Breast epithelium (tissue), 4 donors: Measurements from ENCODE around the gene KRT74. TPM values are rescaled to one million over a fixed set of nuclear protein-coding genes. Genes with fewer than 3 reads are reported as not detected.
A peak's percentile ranks its signal among the peaks of the same experiment; 100 is the strongest.

Experiments
- DNase-seq, 2 donors: peaks; one replicate each; pipeline ENCODE4 v3.0.0-alpha.2; 2019; ENCODE audit warnings: low spot score in 2 of 2
- H3K27ac ChIP-seq, 2 donors: fragments of 200-600 bp; sonication (generic) in 1 of 2; one replicate each; pipeline ENCODE4 v1.5.1; 2016 to 2019; ENCODE audit warnings: mild to moderate bottlenecking in 1 of 2
- H3K27me3 ChIP-seq, 2 donors: fragments of 200-600 bp; sonication (generic) in 1 of 2; one replicate each; pipeline versions ENCODE4 v1.5.1 to v1.6.0; 2017 to 2019; ENCODE audit warnings: control low read depth in 1 of 2, mild to moderate bottlenecking in 1 of 2
- H3K36me3 ChIP-seq: fragments of 200-600 bp; one replicate; pipeline ENCODE4 v1.5.1; 2019
- H3K4me1 ChIP-seq, 2 donors: fragments of 200-600 bp; sonication (generic); one replicate each; pipeline ENCODE4 v1.5.1; 2016 to 2019; ENCODE audit warnings: control low read depth in 1 of 2
- H3K4me3 ChIP-seq, 3 donors: fragments of 200-600 bp; sonication (generic); 1 replicate in 2 of 3; 2 replicates in 1 of 3; pipeline ENCODE4 v1.5.1; 2016 to 2019; ENCODE audit warnings: mild to moderate bottlenecking in 3 of 3, moderate library complexity in 2 of 3
- H3K9me3 ChIP-seq, 2 donors: fragments of 200-600 bp; sonication (generic) in 1 of 2; one replicate each; pipeline ENCODE4 v1.5.1; 2016 to 2019; ENCODE audit warnings: control low read depth in 1 of 2
- POLR2A ChIP-seq: fragments of 450-650 bp; IDR thresholded peaks from one replicate; pipeline ENCODE4 v1.6.1; 2016; ENCODE audit warnings: antibody characterized with exemption, mild to moderate bottlenecking, moderate library complexity
- POLR2AphosphoS5 ChIP-seq, 3 donors: sonication (generic); formaldehyde crosslinking; IDR thresholded peaks; one replicate each; pipeline ENCODE4 v1.6.1; 2017; ENCODE audit warnings: antibody characterized with exemption in 3 of 3
- intact Hi-C: fragments of 100-400 bp; cut with DNase I; formaldehyde crosslinking; loops from one replicate; pipeline ENCODE4 v1.15.1; 2023; ENCODE audit warnings: low total_unique reads
- total RNA-seq, 3 donors: library from RNA; depleted of rRNA; stranded (reverse); fragments of >200 nt; gene quantifications; one replicate each; pipeline ENCODE4 v1.1.0, GENCODE V29; 2016
- TF ChIP-seq, protein P1 (sequence below), 3 donors: fragments of 450-650 bp; IDR thresholded peaks; one replicate each; pipeline ENCODE4 v1.5.1; 2016 to 2017; ENCODE audit warnings: antibody characterized with exemption in 3 of 3, mild to moderate bottlenecking in 3 of 3, moderate library complexity in 3 of 3

Gene KRT74
- total RNA-seq, 3 donors from 2014 or later, result not detected

DNA sequence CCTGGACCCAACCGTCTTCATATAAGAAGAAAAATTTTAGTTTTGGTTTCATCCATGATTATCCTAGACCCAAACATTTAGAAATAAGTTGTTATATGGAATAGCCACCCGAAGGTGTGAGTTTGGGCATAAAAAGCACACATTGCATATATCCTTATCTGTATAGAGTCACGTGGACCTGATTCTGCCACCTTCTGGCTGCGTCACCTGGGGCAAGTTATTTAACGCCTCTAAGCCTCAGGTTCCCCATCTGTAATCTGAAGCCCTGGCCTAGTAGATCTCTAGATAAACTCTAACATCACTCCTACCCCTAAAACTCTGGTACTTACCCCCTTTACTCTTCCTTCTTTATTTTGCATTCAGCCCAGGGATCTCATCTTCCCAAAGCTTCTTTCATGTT is 39.2 kb downstream of the KRT74 start:
- Histone ChIP-seq H3K27me3 (no peaks in the 10 kb centered on the region), H3K4me1 (no peaks in the 10 kb centered on the region), H3K9me3 (no peaks in the 10 kb centered on the region), H3K4me3 (no peak overlapping the region), H3K27ac (no peak overlapping the region), H3K36me3 (no peaks in the 10 kb centered on the region)
- intact Hi-C loops, result no loop called here
- TF ChIP-seq POLR2A, result no peak
- no peak for TF ChIP-seq POLR2AphosphoS5 (IDR thresholded peaks at IDR 0.05)
- TF ChIP-seq, protein P1, sequence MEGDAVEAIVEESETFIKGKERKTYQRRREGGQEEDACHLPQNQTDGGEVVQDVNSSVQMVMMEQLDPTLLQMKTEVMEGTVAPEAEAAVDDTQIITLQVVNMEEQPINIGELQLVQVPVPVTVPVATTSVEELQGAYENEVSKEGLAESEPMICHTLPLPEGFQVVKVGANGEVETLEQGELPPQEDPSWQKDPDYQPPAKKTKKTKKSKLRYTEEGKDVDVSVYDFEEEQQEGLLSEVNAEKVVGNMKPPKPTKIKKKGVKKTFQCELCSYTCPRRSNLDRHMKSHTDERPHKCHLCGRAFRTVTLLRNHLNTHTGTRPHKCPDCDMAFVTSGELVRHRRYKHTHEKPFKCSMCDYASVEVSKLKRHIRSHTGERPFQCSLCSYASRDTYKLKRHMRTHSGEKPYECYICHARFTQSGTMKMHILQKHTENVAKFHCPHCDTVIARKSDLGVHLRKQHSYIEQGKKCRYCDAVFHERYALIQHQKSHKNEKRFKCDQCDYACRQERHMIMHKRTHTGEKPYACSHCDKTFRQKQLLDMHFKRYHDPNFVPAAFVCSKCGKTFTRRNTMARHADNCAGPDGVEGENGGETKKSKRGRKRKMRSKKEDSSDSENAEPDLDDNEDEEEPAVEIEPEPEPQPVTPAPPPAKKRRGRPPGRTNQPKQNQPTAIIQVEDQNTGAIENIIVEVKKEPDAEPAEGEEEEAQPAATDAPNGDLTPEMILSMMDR (IDR thresholded peaks at IDR 0.05), result no peak
- DNase-seq, result no peak

DNA sequence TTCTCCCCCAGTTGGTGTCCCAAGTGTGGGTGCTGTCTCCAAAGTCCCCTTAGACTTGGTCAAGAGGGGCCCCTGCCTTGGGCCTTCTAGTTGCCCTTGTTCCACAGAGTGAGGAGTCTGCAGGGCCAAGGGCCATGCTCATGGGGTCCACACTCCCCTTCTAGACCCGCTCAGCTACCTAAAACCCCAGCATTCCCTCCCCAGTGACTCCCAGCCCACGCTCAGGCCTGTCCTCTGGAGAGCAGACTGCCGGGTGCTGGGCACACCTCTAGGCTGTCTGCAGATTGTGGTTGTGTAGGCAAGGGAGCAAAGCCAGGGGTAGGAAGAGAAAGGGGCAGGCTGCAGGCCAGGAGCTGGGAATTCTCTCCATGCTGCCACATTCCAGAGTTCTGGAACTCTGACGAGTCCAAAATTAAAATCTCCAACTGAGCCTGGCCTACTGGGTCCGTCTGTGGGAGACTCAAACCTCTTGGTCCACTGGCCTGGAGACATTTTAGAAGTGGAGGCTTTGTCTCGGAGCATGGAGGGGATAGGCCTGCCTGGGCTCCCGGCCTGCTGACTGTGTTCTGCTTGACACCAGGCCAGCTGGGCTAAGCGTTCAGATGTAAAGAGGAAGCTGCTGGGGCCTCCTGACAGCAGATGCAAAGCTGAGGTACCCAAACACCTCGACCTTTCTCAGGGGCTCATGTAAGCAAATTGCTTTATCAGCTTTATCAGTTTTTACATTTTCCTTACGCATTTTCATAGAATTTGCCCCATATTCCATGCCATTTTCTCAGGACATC is 39.8 kb downstream of the KRT74 start:
- peak in 1 of 2 donors; percentile 36 for DNase-seq
- intact Hi-C loops, result no loop called here
- H3K27me3 ChIP-seq, result no peaks in the 10 kb centered on the region
- peaks cover 0 to 3% of the 10 kb centered on the region in 2 donors for H3K4me1 ChIP-seq
- no peak overlapping the region for H3K4me3 ChIP-seq
- no peaks in the 10 kb centered on the region for H3K9me3 ChIP-seq
- H3K27ac ChIP-seq, result peak overlapping the region; percentile 52 to 54
- H3K36me3 ChIP-seq, result no peaks in the 10 kb centered on the region
- TF ChIP-seq, protein P1 (IDR thresholded peaks at IDR 0.05), result no peak
- TF ChIP-seq POLR2A (no peak), POLR2AphosphoS5 (IDR thresholded peaks at IDR 0.05) (no peak)

DNA sequence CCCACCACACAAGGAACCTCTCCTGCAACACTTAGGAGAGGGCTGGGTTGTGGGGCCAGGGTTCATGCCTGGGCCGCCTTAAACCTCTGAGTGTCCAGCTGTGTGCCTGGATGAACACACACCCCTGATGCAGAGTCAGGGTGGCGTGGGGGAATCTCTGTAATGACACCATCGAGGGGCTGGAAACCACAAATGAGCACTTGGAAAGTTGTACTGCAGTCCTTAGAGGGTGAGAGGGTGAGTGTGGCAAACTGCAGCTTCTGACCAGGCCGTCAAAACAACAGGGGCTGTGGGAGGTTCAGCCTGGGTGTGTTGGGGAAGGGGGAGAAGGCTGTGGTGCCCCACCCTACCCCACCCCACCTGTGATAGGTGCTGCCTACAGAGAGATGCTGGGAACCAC is 41.0 kb downstream of the KRT74 start:
- peak in 1 of 2 donors; percentile 38 for DNase-seq

DNA sequence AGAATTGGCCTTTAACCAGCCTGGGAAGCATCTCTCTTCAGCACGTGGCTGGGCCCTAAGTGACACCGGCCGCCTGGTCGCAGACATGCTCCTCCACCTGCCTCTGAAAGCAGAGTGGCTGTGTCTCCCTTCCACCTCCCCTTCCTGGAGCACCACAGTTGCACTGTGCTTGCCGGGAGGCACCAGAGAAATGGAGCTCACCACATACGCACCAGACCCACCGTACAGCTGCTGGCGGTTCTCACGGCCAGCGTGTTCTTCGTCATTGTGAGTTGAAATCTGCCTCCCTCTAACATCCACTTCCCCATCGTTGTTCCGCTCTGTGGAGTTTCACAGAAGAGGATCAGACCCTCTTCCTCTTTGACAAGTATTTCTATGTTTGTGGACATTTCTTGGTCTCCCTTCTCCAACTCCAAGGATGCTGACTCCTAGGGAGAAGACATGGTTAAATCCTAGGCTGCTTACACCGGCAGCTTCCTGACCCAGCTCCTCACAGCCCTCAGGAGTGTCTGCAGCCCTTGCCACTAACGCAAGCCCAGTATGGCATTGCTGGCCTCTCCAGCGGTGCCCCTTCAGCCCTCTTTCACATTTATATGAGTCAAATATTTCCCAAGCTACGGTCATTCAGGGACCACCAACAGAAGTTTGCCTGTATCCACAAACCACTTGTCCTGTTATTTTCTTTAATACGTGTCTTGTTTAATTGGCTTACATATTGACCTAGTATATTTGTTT is 41.9 kb downstream of the KRT74 start:
- TF ChIP-seq POLR2AphosphoS5 (IDR thresholded peaks at IDR 0.05) (no peak), POLR2A (no peak)
- TF ChIP-seq, protein P1 (IDR thresholded peaks at IDR 0.05), result no peak
- Histone ChIP-seq H3K9me3 (no peaks in the 10 kb centered on the region), H3K4me1 (peaks cover 0 to 5% of the 10 kb centered on the region in 2 donors), H3K27ac (no peak overlapping the region), H3K4me3 (no peak overlapping the region), H3K36me3 (no peaks in the 10 kb centered on the region), H3K27me3 (no peaks in the 10 kb centered on the region)
- intact Hi-C loops, result no loop called here
- no peak for DNase-seq

More for the DNA sequence above, 41.0 kb downstream of the KRT74 start:
- Histone ChIP-seq H3K36me3 (no peaks in the 10 kb centered on the region), H3K27ac (no peak overlapping the region), H3K27me3 (no peaks in the 10 kb centered on the region), H3K4me3 (no peak overlapping the region), H3K4me1 (peaks cover 0 to 5% of the 10 kb centered on the region in 2 donors), H3K9me3 (no peaks in the 10 kb centered on the region)
- no peak for TF ChIP-seq POLR2A
- TF ChIP-seq, protein P1 (IDR thresholded peaks at IDR 0.05), result no peak
- no peak for TF ChIP-seq POLR2AphosphoS5 (IDR thresholded peaks at IDR 0.05)
- intact Hi-C loops, result no loop called here

DNA sequence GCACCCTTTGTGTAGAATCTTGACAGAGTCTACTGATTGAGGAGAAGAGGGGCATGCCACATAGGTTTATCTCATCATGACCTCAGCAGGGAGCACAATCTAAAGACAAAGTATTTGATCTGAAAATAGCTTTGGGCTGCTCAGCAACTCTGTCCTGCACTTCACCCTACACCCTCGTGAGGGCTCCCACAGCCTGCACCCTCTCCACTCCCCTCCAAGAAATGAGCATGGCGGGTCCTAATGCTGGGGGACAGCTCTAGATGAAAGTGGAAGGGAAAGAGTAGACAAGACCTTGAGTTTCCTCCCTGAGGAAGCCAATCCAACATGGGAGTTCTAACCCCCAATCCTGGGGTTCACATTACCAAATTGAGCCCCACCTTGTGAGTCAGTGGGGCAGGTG is 42.7 kb downstream of the KRT74 start:
- Histone ChIP-seq H3K4me3 (no peak overlapping the region), H3K36me3 (no peaks in the 10 kb centered on the region), H3K27me3 (no peaks in the 10 kb centered on the region), H3K9me3 (no peaks in the 10 kb centered on the region), H3K4me1 (peaks cover 0 to 5% of the 10 kb centered on the region in 2 donors), H3K27ac (no peak overlapping the region)
- TF ChIP-seq POLR2AphosphoS5 (IDR thresholded peaks at IDR 0.05) (no peak), POLR2A (no peak)
- TF ChIP-seq, protein P1 (IDR thresholded peaks at IDR 0.05), result no peak
- DNase-seq, result no peak
- intact Hi-C loops, result no loop called here
